GM12864 (cell line): ENCODE data around the gene SUPT3H.

ENCODE experiments used
- DNase-seq: peaks from one replicate; pipeline ENCODE4 v3.0.0-alpha.2; 2011; ENCODE audit warnings: low read depth
- H3K4me3 ChIP-seq: 2 replicates; pipeline ENCODE4 v1.5.1; 2011; ENCODE audit warnings: mild to moderate bottlenecking, low read depth, low read length, control low read depth
- TF ChIP-seq, protein P1 (sequence below): IDR thresholded peaks from 2 replicates; pipeline ENCODE4 v1.5.1; 2011; ENCODE audit warnings: low read depth, mild to moderate bottlenecking, moderate library complexity, low read length, control low read depth, inconsistent platforms; ENCODE audit errors: missing control alignments

The SUPT3H gene

DNA sequence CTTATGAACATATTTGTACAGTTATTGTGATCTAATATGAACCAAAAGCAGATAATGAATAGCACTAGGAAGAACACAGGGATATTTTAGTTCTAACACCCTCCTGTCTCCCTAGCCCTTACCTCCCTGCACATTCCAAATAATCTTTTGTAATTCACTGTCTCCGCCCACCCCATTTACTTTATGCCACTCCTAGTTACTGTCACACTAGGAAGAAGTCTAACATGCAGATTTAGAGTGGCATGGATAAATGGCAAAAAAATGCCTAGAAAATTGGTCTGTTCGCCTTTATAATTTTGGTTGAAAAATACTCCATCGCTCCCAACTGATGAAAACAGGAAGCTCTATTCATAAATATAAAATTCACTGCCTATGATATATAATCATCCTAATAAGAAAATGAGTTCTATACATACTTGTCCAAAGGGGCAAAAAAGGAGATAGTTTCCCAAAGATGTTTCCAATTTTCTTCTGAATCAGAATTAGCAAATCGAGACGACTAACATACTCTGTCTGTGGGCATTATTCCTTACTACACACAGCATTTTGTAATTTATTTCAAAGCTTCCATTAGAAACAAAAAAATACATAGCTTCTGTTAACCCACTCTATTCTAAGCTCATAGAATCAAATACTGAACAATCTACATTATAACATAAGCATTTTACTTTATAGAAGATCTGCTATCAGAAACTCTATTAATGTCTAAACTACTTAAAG, 50.9 kb downstream of the SUPT3H start:
- no peak overlapping the region for H3K4me3 ChIP-seq
- DNase-seq: no peak
- TF ChIP-seq, protein P1, sequence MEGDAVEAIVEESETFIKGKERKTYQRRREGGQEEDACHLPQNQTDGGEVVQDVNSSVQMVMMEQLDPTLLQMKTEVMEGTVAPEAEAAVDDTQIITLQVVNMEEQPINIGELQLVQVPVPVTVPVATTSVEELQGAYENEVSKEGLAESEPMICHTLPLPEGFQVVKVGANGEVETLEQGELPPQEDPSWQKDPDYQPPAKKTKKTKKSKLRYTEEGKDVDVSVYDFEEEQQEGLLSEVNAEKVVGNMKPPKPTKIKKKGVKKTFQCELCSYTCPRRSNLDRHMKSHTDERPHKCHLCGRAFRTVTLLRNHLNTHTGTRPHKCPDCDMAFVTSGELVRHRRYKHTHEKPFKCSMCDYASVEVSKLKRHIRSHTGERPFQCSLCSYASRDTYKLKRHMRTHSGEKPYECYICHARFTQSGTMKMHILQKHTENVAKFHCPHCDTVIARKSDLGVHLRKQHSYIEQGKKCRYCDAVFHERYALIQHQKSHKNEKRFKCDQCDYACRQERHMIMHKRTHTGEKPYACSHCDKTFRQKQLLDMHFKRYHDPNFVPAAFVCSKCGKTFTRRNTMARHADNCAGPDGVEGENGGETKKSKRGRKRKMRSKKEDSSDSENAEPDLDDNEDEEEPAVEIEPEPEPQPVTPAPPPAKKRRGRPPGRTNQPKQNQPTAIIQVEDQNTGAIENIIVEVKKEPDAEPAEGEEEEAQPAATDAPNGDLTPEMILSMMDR: no peak

DNA sequence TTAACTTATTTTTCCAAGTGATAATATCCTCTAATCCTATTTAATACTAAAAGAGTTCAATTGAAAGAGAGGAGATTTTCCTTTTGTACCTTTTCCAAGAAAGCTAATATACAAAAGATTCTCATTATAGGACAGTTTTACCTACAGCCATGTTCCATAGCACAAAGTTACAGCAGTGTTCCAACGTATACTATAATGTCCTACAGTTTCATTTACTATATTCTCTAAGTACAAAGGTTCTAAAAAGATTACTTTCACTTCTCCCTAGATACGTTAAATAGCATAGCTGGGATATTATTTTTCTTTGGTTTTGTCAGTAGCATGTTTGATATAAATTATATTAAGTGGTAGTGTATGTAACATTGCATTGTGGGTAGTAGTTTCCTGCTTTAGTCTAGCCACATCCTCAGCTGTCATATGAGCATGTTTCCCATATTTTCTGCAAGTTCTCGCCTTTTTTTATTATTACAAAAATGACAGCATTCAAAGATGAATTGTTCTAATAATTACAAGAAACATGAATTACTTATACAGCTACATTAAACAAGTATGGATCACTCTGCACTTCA, 54.0 kb downstream of the SUPT3H start:
- DNase-seq: no peak
- TF ChIP-seq, protein P1: no peak
- H3K4me3 ChIP-seq: no peak overlapping the region

DNA sequence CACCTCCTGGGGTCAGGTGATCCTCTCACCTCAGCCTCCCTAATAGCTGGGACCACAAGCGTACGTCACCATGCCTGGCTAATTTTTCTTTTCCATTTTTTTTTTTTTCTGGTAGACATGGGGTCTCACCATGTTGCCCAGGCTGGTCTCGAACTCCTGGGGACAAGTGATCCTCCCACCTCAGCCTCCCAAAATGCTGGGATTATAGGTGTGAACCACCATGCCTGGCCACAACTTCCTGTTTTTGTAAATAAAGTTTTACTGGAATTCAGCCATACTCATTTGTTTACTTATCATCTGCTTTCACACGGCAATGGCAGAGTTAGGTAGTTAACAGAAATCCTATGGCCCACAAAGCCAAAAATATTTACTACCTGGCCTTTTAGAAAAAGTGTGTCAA, 57.4 kb downstream of the SUPT3H start:
- no peak for DNase-seq
- no peak overlapping the region for H3K4me3 ChIP-seq
- TF ChIP-seq, protein P1: no peak

DNA sequence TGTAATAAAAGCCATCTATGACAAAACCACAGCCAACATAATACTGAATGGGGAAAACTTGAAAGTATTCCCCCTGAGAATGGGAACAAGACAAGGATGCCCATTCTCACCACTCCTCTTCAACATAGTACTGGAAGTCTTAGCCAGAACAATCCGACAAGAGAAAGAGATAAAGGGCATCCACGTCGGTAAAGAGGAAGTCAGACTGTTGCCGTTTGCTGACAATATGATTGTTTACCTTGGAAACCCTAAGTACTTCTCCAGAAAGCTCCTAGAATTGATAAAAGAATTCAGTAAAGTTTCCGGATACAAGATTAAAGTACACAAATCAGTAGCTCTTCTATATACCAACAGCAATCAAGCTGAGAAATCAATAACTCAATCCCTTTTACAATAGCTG, 63.6 kb downstream of the SUPT3H start:
- TF ChIP-seq, protein P1: no peak
- no peak for DNase-seq

DNA sequence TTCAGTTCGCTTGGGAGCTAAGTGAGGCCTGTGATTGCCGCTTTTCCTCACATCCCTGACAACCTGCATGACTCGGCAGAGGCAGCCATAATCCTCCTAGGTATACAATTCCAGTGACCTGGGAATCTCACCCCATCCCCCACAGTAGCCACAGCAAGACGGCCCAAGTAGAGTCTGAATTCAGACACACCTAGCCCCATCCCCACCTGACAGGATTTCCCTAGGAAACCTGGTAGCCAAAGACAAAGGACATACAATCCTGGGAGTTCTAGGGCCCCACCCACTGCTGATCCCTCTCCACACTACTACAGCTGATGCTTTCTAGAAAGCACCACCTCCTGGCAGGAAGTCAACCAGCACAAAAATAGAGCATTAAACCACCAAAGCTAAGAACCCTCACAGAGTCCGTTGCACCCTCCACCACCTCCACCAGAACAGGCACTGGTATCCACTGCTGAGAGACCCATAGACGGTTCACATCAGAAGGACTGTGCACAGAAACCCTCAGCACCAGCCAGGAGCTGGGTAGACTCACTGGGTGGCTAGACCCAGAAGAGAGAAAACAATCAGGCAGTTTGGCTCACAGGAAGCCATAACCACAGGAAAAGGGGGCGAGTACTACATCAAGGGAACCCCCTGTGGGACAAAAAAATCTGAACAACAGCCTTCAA, 67.5 kb downstream of the SUPT3H start:
- no peak for DNase-seq
- H3K4me3 ChIP-seq: no peak overlapping the region
- TF ChIP-seq, protein P1: no peak

More for the DNA sequence above, 63.6 kb downstream of the SUPT3H start:
- no peak overlapping the region for H3K4me3 ChIP-seq

DNA sequence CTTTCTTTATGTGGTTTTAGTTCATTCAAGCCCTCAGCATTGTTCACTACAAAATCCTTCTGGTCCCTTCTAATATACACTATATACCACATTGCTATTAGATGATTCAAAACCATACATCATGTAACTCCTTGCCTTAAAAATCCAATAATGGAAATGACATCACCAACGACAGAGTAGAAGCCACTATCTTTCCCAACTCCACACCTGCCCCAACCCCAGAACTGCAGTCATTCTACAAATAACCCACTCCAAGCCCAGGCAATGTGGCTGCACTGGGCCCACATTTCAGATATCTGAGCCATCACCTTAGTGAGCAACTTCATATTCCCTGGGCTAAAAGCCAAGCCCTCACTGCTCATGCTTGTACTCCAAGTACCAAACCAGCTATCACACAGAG, 72.2 kb downstream of the SUPT3H start:
- no peak for DNase-seq
- no peak overlapping the region for H3K4me3 ChIP-seq
- TF ChIP-seq, protein P1: no peak
